Right cardiac atrium (tissue), 5 donors: ENCODE data around the gene KCNQ1. TPM values are rescaled to one million over a fixed set of nuclear protein-coding genes. Genes with fewer than 3 reads are reported as not detected.
A peak's percentile ranks its signal among the peaks of the same experiment; 100 is the strongest.

ENCODE experiments used
- ATAC-seq, 2 donors: fragments of 200-7000 bp; cut with Tn5 transposase; one replicate each; pipeline versions ENCODE4 v1.8.0 to v1.9.1; 2020; ENCODE audit warnings: moderate library complexity in 2 of 2, mild to moderate bottlenecking in 1 of 2
- DNase-seq, 3 donors: peaks; one replicate each; pipeline ENCODE4 v3.0.0-alpha.2; 2020
- H3K27ac ChIP-seq: one replicate; pipeline ENCODE4 v1.5.1; 2013; ENCODE audit warnings: mild to moderate bottlenecking, low read length, control low read depth, moderate library complexity
- H3K27me3 ChIP-seq: one replicate; pipeline ENCODE4 v1.6.1; 2013; ENCODE audit not compliant: control insufficient read depth, insufficient read depth
- H3K4me1 ChIP-seq: one replicate; pipeline ENCODE4 v1.6.1; 2013; ENCODE audit warnings: low read length; ENCODE audit not compliant: control insufficient read depth, insufficient read depth
- H3K4me3 ChIP-seq: one replicate; pipeline ENCODE4 v1.5.1; 2013; ENCODE audit warnings: low read length, control low read depth
- H3K9me3 ChIP-seq: one replicate; pipeline ENCODE4 v1.6.1; 2013; ENCODE audit warnings: low read length; ENCODE audit not compliant: control insufficient read depth
- WGBS: extraction: QIAGEN DNeasy Blood & Tissue Kit; methylation state at CpG from one replicate; pipeline ENCODE4 v1.1.7; 2013; 5-methylcytosine and 5-hydroxymethylcytosine counted together
- intact Hi-C, 4 donors: fragments of 100-400 bp; cut with DNase I; formaldehyde crosslinking; loops; one replicate each; pipeline versions ENCODE4 v1.11.0 to v1.14.0; 2022 to 2023
- polyA plus RNA-seq: library from polyadenylated mRNA; stranded (reverse); fragments of 200-250 nt; gene quantifications from one replicate; pipeline ENCODE4 v1.2.3, GENCODE V29; 2013
- total RNA-seq, 4 donors: library from RNA; stranded (reverse); fragmentation: NEBNext Ultra II Directional; extraction: Animal tissue kit (Norgen Biotek cat#: 25700); gene quantifications; one replicate each; pipeline ENCODE4 v1.2.1, GENCODE V29; 2021
- donor health status: healthy with polysubstance abuse.
- donor health status: DM: no; HTN: yes; CAD: no.
- donor health status: DM: no; HTN: no; CAD: no.
- donor health status: DM: no; HTN: yes; CAD: no; lungs with severe emphysema.
- donor health status: DM: yes; HTN: yes; CAD: no.

Gene KCNQ1
- total and polyA plus RNA-seq, 5 donors: 36.4 to 46.8 (median 37.7) TPM

DNA sequence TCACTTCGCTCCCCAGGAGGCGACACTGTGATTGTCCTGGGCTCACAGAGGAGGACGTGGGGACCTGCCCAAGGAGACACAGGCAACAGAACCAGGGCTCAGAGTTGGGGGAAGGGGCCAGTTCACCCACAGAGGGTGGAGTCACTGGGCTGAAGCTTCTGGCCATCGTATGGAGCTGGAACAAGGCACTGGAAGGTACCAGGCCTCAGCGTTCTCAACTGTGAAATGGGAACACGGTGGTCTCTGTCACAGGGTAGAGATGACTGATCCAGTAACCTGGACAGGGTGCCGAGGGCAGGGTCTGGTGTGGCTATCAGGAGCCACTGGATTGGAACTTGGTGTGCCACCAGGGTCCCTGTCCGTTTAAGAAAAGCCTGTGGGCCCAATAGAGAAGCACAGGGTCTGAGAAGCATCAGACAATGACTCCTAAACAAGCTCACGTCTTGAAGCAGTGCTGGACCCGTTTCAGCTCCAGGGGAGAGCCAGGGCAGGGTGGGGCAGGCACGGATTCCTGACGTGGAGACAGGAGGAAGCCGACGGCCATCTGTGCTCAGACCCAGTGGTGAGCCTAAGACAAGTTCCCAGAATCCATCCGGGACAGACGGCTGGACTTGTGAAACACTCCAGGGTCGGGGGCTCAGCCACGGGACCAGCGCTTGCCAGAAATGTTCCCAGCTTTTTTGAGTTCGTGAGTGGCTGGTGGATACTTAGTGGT lies 280.0 kb downstream of the KCNQ1 start:
- peak; percentile 27 to 48 for ATAC-seq
- no peak overlapping the region for H3K27ac ChIP-seq
- intact Hi-C loops: no loop called here

GRCh38 chr11:2725368-2726300 lies 280.8 kb downstream of the KCNQ1 start:
- WGBS: 66% methylated on average over 27 of the region's 27 CpGs
- H3K27me3 ChIP-seq: no peaks in the 10 kb centered on the region
- H3K4me1 ChIP-seq: no peaks in the 10 kb centered on the region
- intact Hi-C loops: no loop called here
- H3K9me3 ChIP-seq: no peaks in the 10 kb centered on the region
- peak; percentile 33 to 39 for ATAC-seq
- H3K4me3 ChIP-seq: no peak overlapping the region
- peak; percentile 77 to 88 (median 78) for DNase-seq
- no peak overlapping the region for H3K27ac ChIP-seq

More for the DNA sequence above, 280.0 kb downstream of the KCNQ1 start:
- 66% methylated on average over 20 of the region's 20 CpGs for WGBS
- H3K27me3 ChIP-seq: no peaks in the 10 kb centered on the region
- H3K4me1 ChIP-seq: no peaks in the 10 kb centered on the region
- DNase-seq: peak in 2 of 3 donors; percentile 63 to 78
- no peaks in the 10 kb centered on the region for H3K9me3 ChIP-seq
- H3K4me3 ChIP-seq: no peak overlapping the region

DNA sequence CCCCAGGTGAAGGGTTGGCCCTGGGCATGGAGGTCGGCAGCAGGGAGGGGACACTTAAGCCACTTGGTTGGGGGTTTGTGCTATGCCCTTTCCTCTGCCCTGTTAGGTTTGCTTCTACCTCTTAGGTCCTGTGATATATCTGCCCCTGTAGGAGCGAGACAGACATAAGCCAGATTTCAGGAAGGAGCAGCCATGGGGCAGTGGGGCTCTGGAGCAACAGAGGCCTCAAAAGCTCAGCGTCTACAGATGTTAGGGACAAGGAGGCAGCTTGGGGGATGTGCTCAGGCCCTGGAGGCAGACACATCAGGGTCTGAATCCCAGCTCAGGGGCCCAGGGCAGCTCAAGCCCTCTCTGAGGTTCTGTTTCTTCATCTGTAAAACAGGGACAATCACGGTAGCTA lies 282.2 kb downstream of the KCNQ1 start:
- H3K9me3 ChIP-seq: no peaks in the 10 kb centered on the region
- no peaks in the 10 kb centered on the region for H3K27me3 ChIP-seq
- H3K4me1 ChIP-seq: no peaks in the 10 kb centered on the region
- 95% methylated on average over 4 of the region's 4 CpGs for WGBS
- H3K4me3 ChIP-seq: no peak overlapping the region
- ATAC-seq (no peak), DNase-seq (no peak)
- intact Hi-C loops: no loop called here
- H3K27ac ChIP-seq: no peak overlapping the region

DNA sequence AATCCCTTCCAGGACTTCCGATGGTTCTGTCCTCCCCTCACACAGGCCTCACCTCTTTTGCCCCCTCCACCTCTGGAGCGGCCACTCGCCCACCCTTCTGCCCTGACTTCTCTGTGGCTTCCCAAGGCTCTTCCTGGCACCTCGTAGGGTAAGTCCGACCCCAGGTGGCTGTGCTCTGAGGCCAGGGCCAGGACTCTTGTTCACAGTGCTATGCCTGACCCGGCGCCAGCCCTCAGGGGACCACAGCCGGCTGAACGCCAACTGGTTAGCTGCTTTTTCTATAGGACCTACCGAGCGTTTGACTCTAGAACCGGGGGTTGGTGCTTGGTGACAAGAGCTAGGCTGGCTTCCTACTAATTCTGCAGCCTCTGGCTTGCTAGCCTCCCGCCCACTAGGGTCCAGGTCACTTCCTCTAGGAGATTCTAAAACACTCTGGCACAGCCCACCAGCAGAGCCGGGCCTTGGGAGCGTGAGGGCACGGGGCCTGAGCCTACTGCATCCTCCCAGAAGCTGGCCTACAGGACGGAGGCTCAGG lies 283.4 kb downstream of the KCNQ1 start:
- H3K27me3 ChIP-seq: no peaks in the 10 kb centered on the region
- no peak for ATAC-seq
- intact Hi-C loops: no loop called here
- WGBS: 88% methylated on average over 17 of the region's 17 CpGs
- H3K4me3 ChIP-seq: no peak overlapping the region
- no peaks in the 10 kb centered on the region for H3K4me1 ChIP-seq
- DNase-seq: no peak
- no peak overlapping the region for H3K27ac ChIP-seq
- no peaks in the 10 kb centered on the region for H3K9me3 ChIP-seq

DNA sequence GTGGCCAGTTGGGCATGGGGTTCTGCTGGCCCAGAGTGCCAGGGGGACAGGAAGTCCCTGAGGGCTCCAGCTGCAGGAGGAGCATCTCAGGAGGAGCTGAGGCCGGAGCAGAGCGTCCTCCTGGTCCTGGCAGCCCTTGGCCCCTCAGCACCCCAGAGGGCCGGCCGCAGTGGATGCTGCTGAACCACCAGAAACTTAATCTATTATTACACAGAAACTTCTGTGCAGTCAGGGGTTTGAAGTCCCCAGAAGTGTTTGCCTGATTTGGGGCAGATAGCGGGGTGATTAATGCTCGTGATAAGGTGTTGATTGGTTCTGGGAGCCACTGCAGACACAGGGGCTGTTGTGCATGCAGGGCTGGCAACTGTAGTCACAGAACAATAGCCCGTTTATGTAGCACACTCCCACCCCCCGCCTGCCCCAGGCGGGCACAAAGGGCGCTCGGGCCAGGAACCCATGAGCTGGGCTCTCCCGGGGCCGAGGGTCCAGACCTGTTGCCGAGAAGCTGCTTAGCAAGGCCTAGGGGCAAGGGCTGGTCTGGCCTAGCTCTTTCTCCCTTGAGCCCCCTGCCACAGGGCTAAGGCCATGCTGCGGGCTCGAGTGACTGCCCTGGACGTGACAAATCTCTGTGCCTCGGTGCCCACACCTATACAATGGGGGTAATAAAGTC lies 284.0 kb downstream of the KCNQ1 start:
- Histone ChIP-seq H3K4me3 (no peak overlapping the region), H3K27ac (no peak overlapping the region), H3K9me3 (no peaks in the 10 kb centered on the region), H3K27me3 (no peaks in the 10 kb centered on the region), H3K4me1 (no peaks in the 10 kb centered on the region)
- intact Hi-C loops: no loop called here
- DNase-seq (no peak), ATAC-seq (no peak)
- WGBS: 89% methylated on average over 18 of the region's 18 CpGs

DNA sequence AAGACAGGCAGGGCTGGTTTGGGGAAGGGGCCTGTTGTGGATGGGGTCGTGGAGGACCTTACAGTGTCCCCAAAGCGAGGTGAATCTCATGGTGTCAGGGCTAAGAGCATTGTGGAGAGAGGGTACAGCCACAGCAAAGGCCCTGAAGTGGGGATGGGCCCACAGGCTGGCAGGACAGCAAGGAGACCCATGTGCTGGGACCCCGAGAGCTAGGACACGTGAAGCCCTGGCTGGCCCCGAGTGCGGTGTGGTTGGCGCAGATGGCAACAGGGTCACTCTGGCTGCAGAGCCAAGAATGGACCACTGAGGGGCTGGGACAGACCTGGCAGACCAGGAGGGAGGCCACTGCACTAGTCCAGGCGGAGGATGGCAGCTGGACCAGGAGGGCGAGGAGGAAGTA lies 285.0 kb downstream of the KCNQ1 start:
- H3K4me3 ChIP-seq: no peak overlapping the region
- no peaks in the 10 kb centered on the region for H3K4me1 ChIP-seq
- ATAC-seq (no peak), DNase-seq (no peak)
- H3K27ac ChIP-seq: no peak overlapping the region
- H3K27me3 ChIP-seq: no peaks in the 10 kb centered on the region
- WGBS: 94% methylated on average over 9 of the region's 9 CpGs
- intact Hi-C loops: no loop called here
- no peaks in the 10 kb centered on the region for H3K9me3 ChIP-seq

DNA sequence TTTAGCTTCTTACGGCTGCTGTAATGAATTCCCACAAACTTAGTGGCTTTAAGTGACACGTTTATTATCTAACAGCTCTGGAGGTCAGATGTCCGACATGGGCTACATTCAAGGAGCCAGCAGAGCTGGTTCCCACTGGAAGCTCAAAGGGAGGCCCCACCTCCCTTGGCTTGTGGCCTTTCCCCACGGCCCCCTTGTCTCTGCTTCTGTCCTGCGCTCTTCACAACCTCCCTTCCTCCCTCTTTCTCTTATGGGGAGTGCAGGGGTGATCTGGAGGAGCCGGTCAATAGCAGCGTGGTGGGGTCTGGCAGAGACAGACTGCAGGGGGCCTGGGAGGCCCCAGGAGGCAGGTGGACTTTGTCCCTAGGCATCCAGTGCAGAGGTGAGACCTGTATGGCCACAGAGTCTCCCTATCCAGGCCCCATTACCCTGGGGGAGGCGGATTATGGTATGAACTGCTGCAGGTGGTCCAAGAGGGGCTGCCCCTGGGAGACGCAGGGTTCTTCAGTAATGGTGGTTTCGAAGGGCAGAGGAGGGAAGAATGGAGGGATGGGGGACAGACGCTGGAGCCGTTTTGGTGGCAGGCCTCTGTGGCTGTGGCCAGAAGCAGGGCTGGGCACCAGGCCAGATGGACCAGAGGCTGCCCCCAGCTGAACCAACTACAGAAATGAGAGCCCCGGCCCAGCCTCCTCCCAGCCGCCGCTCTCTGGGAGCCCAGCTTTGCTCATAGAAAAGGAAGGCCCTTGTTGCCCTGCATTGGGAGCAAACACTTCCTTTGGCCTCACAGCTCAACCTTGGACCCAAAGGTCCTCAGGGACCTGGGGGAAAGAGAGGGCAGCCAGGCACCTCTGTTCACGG lies 285.7 kb downstream of the KCNQ1 start:
- intact Hi-C loops: no loop called here
- no peak overlapping the region for H3K27ac ChIP-seq
- H3K27me3 ChIP-seq: no peaks in the 10 kb centered on the region
- DNase-seq: peak in 2 of 3 donors; percentile 68 to 84
- 62% methylated on average over 16 of the region's 16 CpGs for WGBS
- H3K4me1 ChIP-seq: no peaks in the 10 kb centered on the region
- no peak overlapping the region for H3K4me3 ChIP-seq
- no peaks in the 10 kb centered on the region for H3K9me3 ChIP-seq
- ATAC-seq: peak in 1 of 2 donors; percentile 32

DNA sequence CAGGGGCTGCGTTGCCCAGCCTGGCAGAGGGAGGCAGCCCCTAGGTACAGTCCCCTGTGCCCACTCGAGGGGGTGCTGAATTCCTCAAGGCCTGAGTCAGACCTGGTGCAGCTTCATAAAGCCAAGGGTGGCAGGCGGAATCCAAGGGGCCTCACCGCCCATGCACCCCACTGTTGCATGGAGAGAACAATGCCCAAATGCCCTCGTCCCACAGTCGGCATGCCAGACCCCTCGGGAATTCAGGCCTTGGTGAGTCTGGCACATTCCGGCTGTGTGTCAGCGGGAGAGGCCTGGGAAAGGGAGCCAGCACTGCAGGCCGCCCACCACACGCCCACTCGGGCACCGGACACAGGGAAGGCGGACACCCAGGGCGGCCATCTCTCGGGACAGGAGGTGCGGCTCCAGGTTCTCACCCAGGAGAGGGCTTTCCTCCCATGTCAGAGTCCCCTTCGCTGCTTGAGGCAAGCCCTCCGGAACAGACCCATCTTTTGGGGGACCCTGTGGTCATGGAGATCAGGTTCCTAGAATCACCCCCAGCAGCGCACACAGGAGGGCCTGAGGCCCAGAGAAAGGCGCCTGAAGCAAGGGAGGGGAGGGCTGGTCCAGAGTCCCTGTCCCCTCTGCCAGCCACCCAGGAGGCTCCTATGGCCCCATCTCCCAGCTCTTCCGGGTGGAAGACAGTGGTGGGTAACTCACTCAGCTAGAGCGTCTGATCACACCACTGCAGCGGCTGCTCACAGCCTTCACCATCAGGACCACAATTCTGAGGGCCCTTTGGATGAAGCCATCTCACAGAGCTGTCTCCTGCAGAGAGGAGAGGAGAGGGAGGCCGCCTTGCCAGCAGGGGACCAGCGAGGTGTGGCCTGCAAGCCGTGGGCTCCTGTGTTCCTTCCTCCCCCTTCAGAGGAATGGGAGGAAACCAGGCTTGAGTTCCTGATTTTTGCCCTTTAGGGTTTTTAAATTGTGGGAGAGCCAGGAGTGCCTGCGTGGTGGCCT lies 286.6 kb downstream of the KCNQ1 start:
- Histone ChIP-seq H3K4me3 (no peak overlapping the region), H3K4me1 (no peaks in the 10 kb centered on the region), H3K27me3 (no peaks in the 10 kb centered on the region), H3K9me3 (no peaks in the 10 kb centered on the region), H3K27ac (no peak overlapping the region)
- ATAC-seq: no peak
- WGBS: 80% methylated on average over 28 of the region's 28 CpGs
- intact Hi-C loops: no loop called here
- DNase-seq: peak in 1 of 3 donors; percentile 52

- Histone ChIP-seq H3K27ac (no peak overlapping the region), H3K4me1 (no peaks in the 10 kb centered on the region), H3K9me3 (no peaks in the 10 kb centered on the region), H3K27me3 (no peaks in the 10 kb centered on the region), H3K4me3 (no peak overlapping the region)
- DNase-seq (peak in 2 of 3 donors; percentile 51 to 59), ATAC-seq (no peak)
- WGBS: 93% methylated on average over 32 of the region's 32 CpGs
- intact Hi-C loops: no loop called here
Observed at GRCh38 chr11:2732261-2732939, 287.6 kb downstream of the KCNQ1 start.
